K562 (cell line): ENCODE measurements around the gene AGRN. TPM values are rescaled to one million over a fixed set of nuclear protein-coding genes. Genes with fewer than 3 reads are reported as not detected.
A peak's percentile ranks its signal among the peaks of the same experiment; 100 is the strongest.

ENCODE experiments used
- AFF1 ChIP-seq, 2 experiments: fragments of 450-650 bp; IDR thresholded peaks; 2 replicates each; pipeline ENCODE4 v1.6.1; 2018; ENCODE audit warnings: mild to moderate bottlenecking in 2 of 2, low read depth in 1 of 2; ENCODE audit not compliant: partially characterized antibody in 2 of 2
- CEBPG ChIP-seq, 3 experiments: fragments of 200-800 bp in 1 of 3; sonication (Bioruptor generic) in 1 of 3; sonication (generic) in 1 of 3; formaldehyde crosslinking in 1 of 3; IDR thresholded peaks in 2 of 3; conservative IDR thresholded peaks in 1 of 3; 2 replicates each; pipeline versions ENCODE4 v1.6.1 to v1.8.0; 2016 to 2022; ENCODE audit warnings: missing compliant biosample characterization in 2 of 3, missing genetic modification characterization in 2 of 3, mild to moderate bottlenecking in 1 of 3, missing genetic modification reagents in 1 of 3
- NFE2L1 ChIP-seq: fragments of 450-650 bp; IDR thresholded peaks from 2 replicates; pipeline ENCODE4 v1.6.1; 2016; ENCODE audit warnings: missing genetic modification characterization, low read depth, mild to moderate bottlenecking, missing compliant biosample characterization, moderate library complexity, borderline replicate concordance
- NR3C1 ChIP-seq: sonication (generic); formaldehyde crosslinking; IDR thresholded peaks from 2 replicates; pipeline ENCODE4 v1.8.1; 2022; ENCODE audit warnings: missing genetic modification reagents
- PHF21A ChIP-seq: fragments of 450-650 bp; IDR thresholded peaks from 2 replicates; pipeline ENCODE4 v1.6.1; 2017; ENCODE audit warnings: low read depth, borderline replicate concordance
- SMAD4 ChIP-seq: fragments of 250-450 bp; sonication (Bioruptor Pico); conservative IDR thresholded peaks from 2 replicates; pipeline ENCODE4 v1.8.0; 2021; ENCODE audit warnings: inconsistent platforms, mild to moderate bottlenecking, moderate library complexity
- TAF1 ChIP-seq: IDR thresholded peaks from 2 replicates; pipeline ENCODE4 v1.6.1; 2011; ENCODE audit warnings: mild to moderate bottlenecking, low read length, moderate library complexity; ENCODE audit not compliant: insufficient read depth, control insufficient read depth, severe bottlenecking; ENCODE audit errors: extremely low read depth
- TEAD1 ChIP-seq, 2 experiments: fragments of 450-650 bp in 1 of 2; sonication (generic) in 1 of 2; formaldehyde crosslinking; IDR thresholded peaks; 2 replicates each; pipeline versions ENCODE4 v1.4.0 to v1.8.0; 2020 to 2022; ENCODE audit warnings: mild to moderate bottlenecking in 2 of 2, missing genetic modification reagents in 1 of 2
- ZC3H8 ChIP-seq: fragments of 450-650 bp; IDR thresholded peaks from 2 replicates; pipeline ENCODE4 v1.6.1; 2017
- ZKSCAN8 ChIP-seq: fragments of 200-800 bp; sonication (Bioruptor generic); IDR thresholded peaks from 2 replicates; pipeline ENCODE4 v1.6.1; 2016; ENCODE audit warnings: missing genetic modification characterization, missing compliant biosample characterization
- ZNF77 ChIP-seq: fragments of 250-450 bp; sonication (Bioruptor Pico); IDR thresholded peaks from 2 replicates; pipeline ENCODE4 v1.5.0; 2020
- ZSCAN29 ChIP-seq: fragments of 450-650 bp; IDR thresholded peaks from 2 replicates; pipeline ENCODE4 v1.6.1; 2017
- polyA plus RNA-seq, 8 experiments: library from polyadenylated mRNA; depleted of rRNA in 4 of 8; stranded (reverse) in 5 of 8; unstranded in 3 of 8; fragments of >200 nt; fragmentation: Nextera tagmentation in 2 of 8; fragmentation: Illumina TruSeq in 1 of 8; extraction: Ambion mirVana in 2 of 8; extraction: Trizol in 1 of 8; gene quantifications; 2 replicates each; pipeline versions ENCODE4 v1.2.1 to v1.2.3, GENCODE V29; 2011 to 2014; ENCODE audit warnings: inconsistent platforms in 1 of 8, missing spikeins in 1 of 8
- total RNA-seq, 7 experiments: library from RNA; depleted of rRNA in 6 of 7; stranded (reverse); fragments of >200 nt in 6 of 7; fragmentation: Illumina TruSeq in 2 of 7; extraction: Trizol in 2 of 7; gene quantifications; 2 replicates each; pipeline versions ENCODE4 v1.2.1 to v1.2.3, GENCODE V29; 2011 to 2021; ENCODE audit warnings: low replicate concordance in 1 of 7
- TF ChIP-seq, protein P1 (sequence below): fragments of 250-450 bp; sonication (Bioruptor Pico); IDR thresholded peaks from 2 replicates; pipeline ENCODE4 v1.8.0; 2022; ENCODE audit warnings: inconsistent platforms
- TF ChIP-seq, protein P2 (sequence below): IDR thresholded peaks from 2 replicates; pipeline ENCODE4 v1.6.1; 2014; ENCODE audit warnings: antibody characterized with exemption
- TF ChIP-seq, protein P3 (sequence below): fragments of 250-450 bp; sonication (Bioruptor Pico); IDR thresholded peaks from 2 replicates; pipeline ENCODE4 v1.5.0; 2021; ENCODE audit warnings: mild to moderate bottlenecking, moderate library complexity

AGRN gene
- total and polyA plus RNA-seq, 9 of the 15 experiments (the other 6 are each of a cell fraction or from before 2014, with no cell fraction given) = 0.04 to 111 (median 18.1) TPM

GRCh38 chr1:1079408-1080121 lies 59.6 kb downstream of the AGRN start (continued):
- TF ChIP-seq, protein P1, sequence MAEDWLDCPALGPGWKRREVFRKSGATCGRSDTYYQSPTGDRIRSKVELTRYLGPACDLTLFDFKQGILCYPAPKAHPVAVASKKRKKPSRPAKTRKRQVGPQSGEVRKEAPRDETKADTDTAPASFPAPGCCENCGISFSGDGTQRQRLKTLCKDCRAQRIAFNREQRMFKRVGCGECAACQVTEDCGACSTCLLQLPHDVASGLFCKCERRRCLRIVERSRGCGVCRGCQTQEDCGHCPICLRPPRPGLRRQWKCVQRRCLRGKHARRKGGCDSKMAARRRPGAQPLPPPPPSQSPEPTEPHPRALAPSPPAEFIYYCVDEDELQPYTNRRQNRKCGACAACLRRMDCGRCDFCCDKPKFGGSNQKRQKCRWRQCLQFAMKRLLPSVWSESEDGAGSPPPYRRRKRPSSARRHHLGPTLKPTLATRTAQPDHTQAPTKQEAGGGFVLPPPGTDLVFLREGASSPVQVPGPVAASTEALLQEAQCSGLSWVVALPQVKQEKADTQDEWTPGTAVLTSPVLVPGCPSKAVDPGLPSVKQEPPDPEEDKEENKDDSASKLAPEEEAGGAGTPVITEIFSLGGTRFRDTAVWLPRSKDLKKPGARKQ (CRISPR knock-in tag) = no peak
- no peak for TF ChIP-seq NR3C1
- TF ChIP-seq TAF1 = no peak
- TF ChIP-seq, protein P2, sequence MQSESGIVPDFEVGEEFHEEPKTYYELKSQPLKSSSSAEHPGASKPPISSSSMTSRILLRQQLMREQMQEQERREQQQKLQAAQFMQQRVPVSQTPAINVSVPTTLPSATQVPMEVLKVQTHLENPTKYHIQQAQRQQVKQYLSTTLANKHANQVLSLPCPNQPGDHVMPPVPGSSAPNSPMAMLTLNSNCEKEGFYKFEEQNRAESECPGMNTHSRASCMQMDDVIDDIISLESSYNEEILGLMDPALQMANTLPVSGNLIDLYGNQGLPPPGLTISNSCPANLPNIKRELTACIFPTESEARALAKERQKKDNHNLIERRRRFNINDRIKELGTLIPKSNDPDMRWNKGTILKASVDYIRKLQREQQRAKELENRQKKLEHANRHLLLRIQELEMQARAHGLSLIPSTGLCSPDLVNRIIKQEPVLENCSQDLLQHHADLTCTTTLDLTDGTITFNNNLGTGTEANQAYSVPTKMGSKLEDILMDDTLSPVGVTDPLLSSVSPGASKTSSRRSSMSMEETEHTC = no peak
- TF ChIP-seq SMAD4 (CRISPR knock-in tag) = 0 out of 2 replicates have a peak, but pooled peaks have one; percentile 52
- no peak for TF ChIP-seq ZSCAN29
- TF ChIP-seq TEAD1 (CRISPR knock-in tag; IDR thresholded peaks at IDR 0.05) = peak in 1 of 2 experiments; percentile 71; a peak in 1 of 4 replicates
- TF ChIP-seq NFE2L1 (tag) = no peak
- TF ChIP-seq ZKSCAN8 (CRISPR knock-in tag) = no peak
- no peak for TF ChIP-seq ZC3H8
- TF ChIP-seq, protein P3, sequence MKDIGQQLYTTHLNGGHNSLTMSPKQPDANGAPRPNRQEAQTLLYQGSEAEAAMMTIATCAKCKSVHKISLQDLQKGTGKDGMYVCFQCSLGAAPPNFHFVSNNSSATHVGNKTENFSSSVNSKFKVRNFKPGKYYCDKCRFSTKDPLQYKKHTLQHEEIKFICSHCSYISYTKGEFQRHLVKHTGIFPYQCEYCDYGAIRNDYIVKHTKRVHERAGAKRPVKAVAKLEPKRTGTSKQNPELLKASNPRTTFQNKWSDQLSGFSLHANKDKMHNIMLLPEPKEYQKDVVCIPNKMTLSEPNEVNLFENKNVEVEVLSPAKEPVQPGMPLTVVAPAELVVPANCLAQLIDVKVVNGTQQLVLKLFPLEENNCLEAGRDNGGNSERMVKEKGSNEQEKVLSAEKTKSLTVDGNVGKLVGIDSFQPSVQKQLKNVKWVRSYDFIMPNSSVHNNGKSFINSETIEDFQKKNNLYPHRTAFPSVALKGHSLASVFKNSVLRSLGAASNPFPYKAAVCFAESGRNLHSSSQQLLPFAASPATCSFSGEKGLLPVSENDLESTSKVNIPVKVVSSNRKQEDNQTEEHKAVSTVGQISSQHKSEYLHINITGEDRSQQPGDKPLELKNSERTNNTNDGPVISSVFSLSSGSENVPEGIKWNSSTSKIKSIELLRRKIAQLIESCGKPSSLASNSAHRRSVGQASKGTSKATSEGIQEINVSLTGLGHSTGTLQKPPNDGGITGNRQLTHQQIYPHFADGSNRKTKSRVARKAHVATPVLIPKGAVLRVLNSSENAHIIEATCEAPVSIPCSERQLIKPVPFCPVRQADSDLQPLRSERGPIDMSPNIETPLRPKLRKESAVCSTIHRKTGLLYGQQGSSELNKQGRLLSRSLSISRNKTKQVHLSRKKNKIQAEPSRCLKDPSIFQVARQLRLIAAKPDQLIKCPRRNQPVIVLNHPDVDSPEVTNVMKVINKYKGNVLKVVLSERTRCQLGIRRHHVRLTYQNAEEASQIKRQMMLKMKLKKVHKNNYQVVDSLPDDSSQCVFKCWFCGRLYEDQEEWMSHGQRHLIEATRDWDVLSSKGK = no peak
- no peak for TF ChIP-seq PHF21A
- TF ChIP-seq CEBPG (CRISPR knock-in tag; IDR thresholded peaks at IDR 0.05) = no peak
- no peak for TF ChIP-seq CEBPG (tag; conservative IDR thresholded peaks at IDR 0.05 in 1 of 2, IDR thresholded peaks at IDR 0.05 in 1 of 2)
- no peak for TF ChIP-seq ZNF77 (CRISPR knock-in tag)
- TF ChIP-seq AFF1 (IDR thresholded peaks at IDR 0.05; ENCODE audit: low read depth in 1 of 2, partially characterized antibody in 2 of 2) = no peak
